ENCODE results near the gene SORT1.

The SORT1 gene

GRCh38 chr1:109281680-109282496 lies 115.8 kb downstream of the SORT1 start:
- Histone ChIP-seq H3K4me3 (replicated peaks; ENCODE audit: low read depth, low read length) (peak overlapping the region; percentile 85), H3K27me3 (replicated peaks; ENCODE audit: control insufficient read depth, insufficient read depth, low read length) (no peaks in the 10 kb centered on the region), H3K36me3 (ENCODE audit: control insufficient read depth, insufficient read depth, low read length) (no peaks in the 10 kb centered on the region)
- TF ChIP-seq, protein P1, sequence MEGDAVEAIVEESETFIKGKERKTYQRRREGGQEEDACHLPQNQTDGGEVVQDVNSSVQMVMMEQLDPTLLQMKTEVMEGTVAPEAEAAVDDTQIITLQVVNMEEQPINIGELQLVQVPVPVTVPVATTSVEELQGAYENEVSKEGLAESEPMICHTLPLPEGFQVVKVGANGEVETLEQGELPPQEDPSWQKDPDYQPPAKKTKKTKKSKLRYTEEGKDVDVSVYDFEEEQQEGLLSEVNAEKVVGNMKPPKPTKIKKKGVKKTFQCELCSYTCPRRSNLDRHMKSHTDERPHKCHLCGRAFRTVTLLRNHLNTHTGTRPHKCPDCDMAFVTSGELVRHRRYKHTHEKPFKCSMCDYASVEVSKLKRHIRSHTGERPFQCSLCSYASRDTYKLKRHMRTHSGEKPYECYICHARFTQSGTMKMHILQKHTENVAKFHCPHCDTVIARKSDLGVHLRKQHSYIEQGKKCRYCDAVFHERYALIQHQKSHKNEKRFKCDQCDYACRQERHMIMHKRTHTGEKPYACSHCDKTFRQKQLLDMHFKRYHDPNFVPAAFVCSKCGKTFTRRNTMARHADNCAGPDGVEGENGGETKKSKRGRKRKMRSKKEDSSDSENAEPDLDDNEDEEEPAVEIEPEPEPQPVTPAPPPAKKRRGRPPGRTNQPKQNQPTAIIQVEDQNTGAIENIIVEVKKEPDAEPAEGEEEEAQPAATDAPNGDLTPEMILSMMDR (IDR thresholded peaks at IDR 0.05; ENCODE audit: insufficient read depth, low read length, poor library complexity, severe bottlenecking): no peak
- no peak for DNase-seq (ENCODE audit: extremely low read depth, insufficient read length)

DNA sequence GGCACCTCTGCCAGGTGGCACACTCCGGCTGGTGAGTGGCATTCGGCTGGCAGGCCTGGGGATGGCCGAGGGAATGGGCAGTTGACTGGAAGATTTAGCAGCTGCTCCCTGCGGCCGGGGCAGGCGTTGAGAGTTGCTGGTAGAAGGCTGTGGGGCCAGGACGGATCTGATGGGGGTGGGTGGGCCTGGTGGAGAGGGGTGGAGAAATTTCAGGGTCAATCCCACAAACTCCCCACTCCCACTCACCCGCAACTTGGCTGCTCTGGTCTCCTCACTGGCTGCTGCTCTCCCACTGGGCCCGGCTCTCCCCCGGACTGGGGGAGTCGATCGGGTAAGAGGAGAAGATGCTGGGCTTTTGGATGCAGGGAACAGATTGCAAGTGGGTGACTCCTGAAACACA lies 116.9 kb downstream of the SORT1 start:
- no peak overlapping the region for H3K4me3 ChIP-seq (replicated peaks; ENCODE audit: low read depth, low read length)

DNA sequence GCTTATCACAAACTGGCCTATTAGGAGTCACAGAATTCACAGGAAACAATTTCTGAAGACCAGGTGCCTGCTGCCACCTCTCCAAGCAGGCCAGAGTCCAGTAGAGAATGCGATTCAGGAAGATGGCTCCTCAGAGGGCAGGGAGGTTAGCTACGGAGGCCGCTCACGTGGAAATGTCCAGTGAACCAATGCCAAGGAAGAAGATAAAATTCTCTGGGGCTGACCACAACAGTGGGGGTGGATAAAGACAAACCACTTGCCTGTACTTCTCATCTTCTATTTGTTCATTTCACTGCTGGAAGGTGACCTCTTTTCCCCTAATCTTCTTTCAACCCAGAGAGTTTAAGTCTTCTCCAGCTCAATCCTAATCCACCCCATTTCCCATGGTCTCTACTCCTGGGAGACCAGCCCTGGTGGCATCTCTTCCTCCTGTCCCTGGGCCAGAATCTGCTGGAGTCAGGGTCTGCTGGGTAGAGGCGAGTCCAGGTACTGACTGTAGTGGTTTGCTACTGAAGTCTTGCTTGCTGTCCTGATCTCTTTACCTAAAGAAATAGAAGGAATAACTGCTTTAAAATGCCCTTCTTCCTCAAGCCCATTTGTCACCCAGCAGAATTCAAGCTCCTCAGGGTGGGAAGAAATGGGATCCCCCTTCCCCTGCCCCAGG lies 118.0 kb downstream of the SORT1 start:
- TF ChIP-seq, protein P1 (IDR thresholded peaks at IDR 0.05; ENCODE audit: insufficient read depth, low read length, poor library complexity, severe bottlenecking): no peak
- Histone ChIP-seq H3K27me3 (replicated peaks; ENCODE audit: control insufficient read depth, insufficient read depth, low read length) (no peaks in the 10 kb centered on the region), H3K36me3 (ENCODE audit: control insufficient read depth, insufficient read depth, low read length) (no peaks in the 10 kb centered on the region), H3K4me3 (replicated peaks; ENCODE audit: low read depth, low read length) (no peak overlapping the region)
- DNase-seq (ENCODE audit: extremely low read depth, insufficient read length): no peak

More for the DNA sequence above, 116.9 kb downstream of the SORT1 start:
- no peaks in the 10 kb centered on the region for H3K36me3 ChIP-seq (ENCODE audit: control insufficient read depth, insufficient read depth, low read length)
- TF ChIP-seq, protein P1 (IDR thresholded peaks at IDR 0.05; ENCODE audit: insufficient read depth, low read length, poor library complexity, severe bottlenecking): no peak
- H3K27me3 ChIP-seq (replicated peaks; ENCODE audit: control insufficient read depth, insufficient read depth, low read length): no peaks in the 10 kb centered on the region
- no peak for DNase-seq (ENCODE audit: extremely low read depth, insufficient read length)

- peak; percentile 61 for DNase-seq (ENCODE audit: extremely low read depth, insufficient read length)
- TF ChIP-seq, protein P1 (IDR thresholded peaks at IDR 0.05; ENCODE audit: insufficient read depth, low read length, poor library complexity, severe bottlenecking): peak; percentile 96
- no peak overlapping the region for H3K4me3 ChIP-seq (replicated peaks; ENCODE audit: low read depth, low read length)
- H3K27me3 ChIP-seq (replicated peaks; ENCODE audit: control insufficient read depth, insufficient read depth, low read length): no peaks in the 10 kb centered on the region
- no peaks in the 10 kb centered on the region for H3K36me3 ChIP-seq (ENCODE audit: control insufficient read depth, insufficient read depth, low read length)
Observed at GRCh38 chr1:109277434-109278204, 120.1 kb downstream of the SORT1 start.

GRCh38 chr1:109275706-109276345 lies 121.9 kb downstream of the SORT1 start:
- TF ChIP-seq, protein P1 (IDR thresholded peaks at IDR 0.05; ENCODE audit: insufficient read depth, low read length, poor library complexity, severe bottlenecking): no peak
- DNase-seq (ENCODE audit: extremely low read depth, insufficient read length): no peak
- Histone ChIP-seq H3K27me3 (replicated peaks; ENCODE audit: control insufficient read depth, insufficient read depth, low read length) (no peaks in the 10 kb centered on the region), H3K36me3 (ENCODE audit: control insufficient read depth, insufficient read depth, low read length) (no peaks in the 10 kb centered on the region), H3K4me3 (replicated peaks; ENCODE audit: low read depth, low read length) (no peak overlapping the region)

Measured in GM06990 (cell line).